DND-41 (cell line): ENCODE data around the gene IFT25.

ENCODE experiments used
- CTCF ChIP-seq: IDR thresholded peaks from 2 replicates; pipeline ENCODE4 v1.5.1; 2012; ENCODE audit warnings: borderline replicate concordance, low read length, moderate library complexity, mild to moderate bottlenecking; ENCODE audit not compliant: poor library complexity, severe bottlenecking; ENCODE audit errors: extremely low read depth
- EZH2 ChIP-seq: IDR thresholded peaks from 3 replicates; pipeline ENCODE4 v1.6.1; 2012; ENCODE audit warnings: borderline replicate concordance, low read depth, mild to moderate bottlenecking, moderate library complexity, low read length, inconsistent platforms; ENCODE audit not compliant: severe bottlenecking

- TF ChIP-seq CTCF = no peak
- no peak for TF ChIP-seq EZH2
These were observed 16.1 kb downstream of the IFT25 start for GRCh38 chr1:53929246-53929960.
